Measurements from ENCODE around the gene SLFN14. TPM values are rescaled to one million over a fixed set of nuclear protein-coding genes. Genes with fewer than 3 reads are reported as not detected.

The SLFN14 gene
- total RNA-seq, 1 donor from 2014 or later = not detected

DNA sequence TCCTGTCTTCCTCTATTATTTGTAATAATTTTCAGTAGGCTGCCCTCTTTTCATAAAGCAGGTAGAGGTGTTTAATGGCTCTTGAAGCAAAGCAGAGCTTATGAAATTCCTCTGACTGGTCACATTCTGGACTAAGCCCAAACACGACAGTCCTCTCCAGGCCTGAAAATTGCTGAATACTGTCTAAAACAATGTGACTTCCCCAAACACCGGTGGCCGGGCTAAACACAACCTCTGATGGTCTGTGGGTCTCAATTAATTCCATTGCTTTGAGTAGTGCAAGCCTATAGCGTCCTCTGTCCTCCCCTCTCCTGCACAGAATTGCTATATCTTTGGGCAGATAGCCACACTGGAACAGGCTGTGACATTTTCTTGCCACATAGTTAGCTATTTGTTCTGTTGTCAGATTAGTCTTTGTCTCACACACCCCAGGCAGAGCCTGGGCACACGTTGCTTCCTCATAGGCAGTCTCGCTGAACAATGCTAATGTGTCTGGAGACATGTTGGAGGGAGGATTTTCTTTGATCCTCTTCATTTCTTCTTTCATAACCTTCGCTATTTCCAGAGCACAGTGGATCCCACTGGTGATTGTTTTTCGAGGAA is 12.3 kb downstream of the SLFN14 start:
- H3K27ac Mint-ChIP-seq (ENCODE audit: unreplicated experiment) = no peak overlapping the region
- no peaks in the 10 kb centered on the region for H3K36me3 Mint-ChIP-seq (ENCODE audit: low read depth)
- H3K9me3 Mint-ChIP-seq = no peaks in the 10 kb centered on the region
- DNase-seq (ENCODE audit: low read depth, low spot score) = no peak
- TF ChIP-seq, protein P1, sequence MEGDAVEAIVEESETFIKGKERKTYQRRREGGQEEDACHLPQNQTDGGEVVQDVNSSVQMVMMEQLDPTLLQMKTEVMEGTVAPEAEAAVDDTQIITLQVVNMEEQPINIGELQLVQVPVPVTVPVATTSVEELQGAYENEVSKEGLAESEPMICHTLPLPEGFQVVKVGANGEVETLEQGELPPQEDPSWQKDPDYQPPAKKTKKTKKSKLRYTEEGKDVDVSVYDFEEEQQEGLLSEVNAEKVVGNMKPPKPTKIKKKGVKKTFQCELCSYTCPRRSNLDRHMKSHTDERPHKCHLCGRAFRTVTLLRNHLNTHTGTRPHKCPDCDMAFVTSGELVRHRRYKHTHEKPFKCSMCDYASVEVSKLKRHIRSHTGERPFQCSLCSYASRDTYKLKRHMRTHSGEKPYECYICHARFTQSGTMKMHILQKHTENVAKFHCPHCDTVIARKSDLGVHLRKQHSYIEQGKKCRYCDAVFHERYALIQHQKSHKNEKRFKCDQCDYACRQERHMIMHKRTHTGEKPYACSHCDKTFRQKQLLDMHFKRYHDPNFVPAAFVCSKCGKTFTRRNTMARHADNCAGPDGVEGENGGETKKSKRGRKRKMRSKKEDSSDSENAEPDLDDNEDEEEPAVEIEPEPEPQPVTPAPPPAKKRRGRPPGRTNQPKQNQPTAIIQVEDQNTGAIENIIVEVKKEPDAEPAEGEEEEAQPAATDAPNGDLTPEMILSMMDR (conservative IDR thresholded peaks at IDR 0.05) = no peak
- H3K4me1 Mint-ChIP-seq = no peaks in the 10 kb centered on the region
- peaks cover 86% of the 10 kb centered on the region for H3K27me3 Mint-ChIP-seq (ENCODE audit: low read depth)
- no peak overlapping the region for H3K4me3 Mint-ChIP-seq

DNA sequence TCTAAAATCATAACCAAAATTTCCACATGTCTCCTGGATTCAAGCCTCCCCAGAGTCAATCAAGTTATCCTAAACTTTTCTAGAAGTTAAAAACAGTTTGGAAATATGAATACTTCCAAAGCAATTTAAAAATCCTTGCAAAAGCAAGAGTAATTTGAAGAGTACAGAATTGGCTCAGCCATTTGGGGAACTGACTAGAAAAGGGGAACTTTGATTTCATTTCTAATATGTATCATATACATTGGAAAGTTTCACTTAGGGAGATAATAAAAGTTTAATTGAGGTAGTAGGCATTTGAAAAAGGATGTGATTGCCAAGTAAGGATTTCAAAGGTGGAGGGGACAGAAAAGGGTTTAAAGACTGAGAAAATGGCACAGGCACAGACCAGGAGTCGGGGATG is 14.1 kb downstream of the SLFN14 start:
- no peak overlapping the region for H3K4me3 Mint-ChIP-seq
- H3K27ac Mint-ChIP-seq (ENCODE audit: unreplicated experiment) = no peak overlapping the region
- TF ChIP-seq, protein P1 (conservative IDR thresholded peaks at IDR 0.05) = no peak
- H3K27me3 Mint-ChIP-seq (ENCODE audit: low read depth) = peaks cover 76% of the 10 kb centered on the region
- H3K9me3 Mint-ChIP-seq = no peaks in the 10 kb centered on the region
- DNase-seq (ENCODE audit: low read depth, low spot score) = no peak
- H3K36me3 Mint-ChIP-seq (ENCODE audit: low read depth) = no peaks in the 10 kb centered on the region
- no peaks in the 10 kb centered on the region for H3K4me1 Mint-ChIP-seq

DNA sequence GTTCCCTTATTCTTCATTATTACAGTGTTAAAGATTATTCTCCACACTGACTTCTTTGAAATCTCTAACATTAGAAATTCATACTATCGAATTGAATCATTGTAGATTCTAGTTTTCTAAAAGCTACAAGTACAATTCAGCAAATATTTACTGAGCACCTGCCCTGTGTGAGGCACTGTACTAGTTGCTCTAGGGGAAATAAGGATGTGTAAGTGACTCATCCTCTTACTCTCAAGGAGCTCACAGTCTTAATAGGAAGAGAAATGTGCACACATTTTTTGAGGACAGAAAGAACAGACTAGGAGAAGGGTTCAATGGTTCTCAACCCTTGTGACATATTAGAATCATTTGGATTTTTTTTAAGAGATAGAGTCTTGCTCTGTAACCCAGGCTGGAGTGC is 15.5 kb downstream of the SLFN14 start:
- H3K4me3 Mint-ChIP-seq = no peak overlapping the region
- H3K9me3 Mint-ChIP-seq = no peaks in the 10 kb centered on the region
- peaks cover 78% of the 10 kb centered on the region for H3K27me3 Mint-ChIP-seq (ENCODE audit: low read depth)
- TF ChIP-seq, protein P1 (conservative IDR thresholded peaks at IDR 0.05) = no peak
- no peaks in the 10 kb centered on the region for H3K36me3 Mint-ChIP-seq (ENCODE audit: low read depth)
- no peaks in the 10 kb centered on the region for H3K4me1 Mint-ChIP-seq
- no peak overlapping the region for H3K27ac Mint-ChIP-seq (ENCODE audit: unreplicated experiment)
- no peak for DNase-seq (ENCODE audit: low read depth, low spot score)

DNA sequence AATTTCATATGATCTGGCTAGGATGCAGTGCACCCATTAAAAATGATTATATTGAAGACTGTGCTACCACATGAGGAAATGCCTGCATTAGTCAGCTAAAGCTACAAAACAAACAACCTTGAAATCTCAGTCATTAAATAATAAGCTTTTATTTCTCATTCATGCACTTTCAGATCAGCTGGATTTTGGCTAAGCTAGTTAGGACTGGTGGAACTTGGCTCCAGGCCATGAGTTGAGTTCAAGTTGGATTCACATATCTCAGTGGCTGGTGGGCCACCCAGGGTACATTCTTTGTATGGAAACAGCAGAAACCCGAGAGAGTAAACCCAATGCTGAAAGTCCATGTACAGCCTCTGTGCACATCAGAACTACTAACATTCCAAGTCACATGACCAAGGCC is 16.8 kb downstream of the SLFN14 start:
- Mint-ChIP-seq H3K4me1 (no peaks in the 10 kb centered on the region), H3K27me3 (ENCODE audit: low read depth) (peaks cover 74% of the 10 kb centered on the region), H3K4me3 (no peak overlapping the region)

DNA sequence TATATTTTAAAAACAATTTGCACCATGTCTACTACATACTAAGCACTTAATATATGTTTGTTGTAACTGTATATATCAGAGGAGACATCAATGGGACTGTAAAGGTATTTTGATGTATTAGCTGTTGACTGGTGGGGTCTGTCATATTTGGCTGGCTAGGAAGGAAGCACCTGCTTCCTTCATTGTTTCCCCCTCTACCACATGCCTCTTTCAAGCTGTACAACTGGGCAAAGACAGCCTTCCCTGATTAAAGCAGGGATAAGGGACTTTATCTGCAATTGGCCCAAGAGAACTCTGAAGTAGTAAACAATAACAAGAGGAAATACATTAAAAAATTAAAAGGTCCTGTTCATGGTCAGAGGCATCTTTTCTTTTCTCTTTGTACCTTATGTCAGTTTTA is 17.6 kb downstream of the SLFN14 start:
- TF ChIP-seq, protein P1 (conservative IDR thresholded peaks at IDR 0.05) = no peak
- H3K27me3 Mint-ChIP-seq (ENCODE audit: low read depth) = peaks cover 66% of the 10 kb centered on the region
- H3K9me3 Mint-ChIP-seq = no peaks in the 10 kb centered on the region
- DNase-seq (ENCODE audit: low read depth, low spot score) = no peak
- no peak overlapping the region for H3K27ac Mint-ChIP-seq (ENCODE audit: unreplicated experiment)
- no peak overlapping the region for H3K4me3 Mint-ChIP-seq
- H3K36me3 Mint-ChIP-seq (ENCODE audit: low read depth) = no peaks in the 10 kb centered on the region
- H3K4me1 Mint-ChIP-seq = no peaks in the 10 kb centered on the region

More for the DNA sequence above, 16.8 kb downstream of the SLFN14 start:
- Mint-ChIP-seq H3K36me3 (ENCODE audit: low read depth) (no peaks in the 10 kb centered on the region), H3K27ac (ENCODE audit: unreplicated experiment) (no peak overlapping the region), H3K9me3 (no peaks in the 10 kb centered on the region)
- TF ChIP-seq, protein P1 (conservative IDR thresholded peaks at IDR 0.05) = no peak
- DNase-seq (ENCODE audit: low read depth, low spot score) = no peak

Measured in neural crest cell (in vitro differentiated cells).